Caco-2 (cell line): ENCODE measurements around the gene CNTNAP1. TPM values are rescaled to one million over a fixed set of nuclear protein-coding genes. Genes with fewer than 3 reads are reported as not detected.
A peak's percentile ranks its signal among the peaks of the same experiment; 100 is the strongest.

ENCODE experiments used
- BruUV-seq: library from RNA; stranded (reverse); fragments of 400-500 nt; replicated peaks from 2 replicates; lab custom pipeline; 2021; lab: Mats Ljungman, UMichigan
- CTCF ChIA-PET: fragments of 300-600 bp; sonication (Branson Sonifier 250); formaldehyde crosslinking; loops from one replicate; lab custom pipeline; 2022; ENCODE audit warnings: antibody characterized with exemption; lab: Charles Lee
- POLR2A ChIA-PET: fragments of 300-600 bp; sonication (Branson Sonifier 250); formaldehyde crosslinking; loops from one replicate; lab custom pipeline; 2022; ENCODE audit warnings: antibody characterized with exemption; lab: Charles Lee
- DNase-seq, 2 experiments: peaks; one replicate each; pipeline versions ENCODE4 v3.0.0 to v3.0.0-alpha.2; 2020 to 2022
- H3K27me3 ChIP-seq: replicated peaks from 2 replicates; pipeline ENCODE4 v1.6.0; 2011; ENCODE audit warnings: low read length; ENCODE audit not compliant: control insufficient read depth, insufficient read depth
- H3K36me3 ChIP-seq: 2 replicates; pipeline ENCODE4 v1.5.1; 2011; ENCODE audit warnings: low read length; ENCODE audit not compliant: control insufficient read depth, insufficient read depth
- H3K4me1 ChIP-seq: fragments of 250-450 bp; sonication (Bioruptor Pico); 2 replicates; pipeline ENCODE4 v1.5.1; 2020; ENCODE audit warnings: mild to moderate bottlenecking
- H3K4me3 ChIP-seq: 2 replicates; pipeline ENCODE4 v1.5.1; 2011; ENCODE audit warnings: low read depth, mild to moderate bottlenecking, control low read depth, low read length
- H3K9me3 ChIP-seq: fragments of 250-450 bp; sonication (Bioruptor Pico); 2 replicates; pipeline ENCODE4 v1.5.1; 2020; ENCODE audit warnings: mild to moderate bottlenecking, moderate library complexity
- H3K27ac Mint-ChIP-seq: one replicate; pipeline ENCODE4 v1.8.0; 2022; ENCODE audit warnings: mixed read lengths; ENCODE audit not compliant: unreplicated experiment
- H3K27me3 Mint-ChIP-seq: one replicate; pipeline ENCODE4 v1.8.0; 2022; ENCODE audit warnings: mixed read lengths; ENCODE audit not compliant: insufficient read depth, unreplicated experiment
- H3K36me3 Mint-ChIP-seq: one replicate; pipeline ENCODE4 v1.8.0; 2022; ENCODE audit warnings: mild to moderate bottlenecking, mixed read lengths; ENCODE audit not compliant: insufficient read depth, unreplicated experiment
- H3K4me1 Mint-ChIP-seq: one replicate; pipeline ENCODE4 v1.8.0; 2022; ENCODE audit warnings: low read depth, mixed read lengths; ENCODE audit not compliant: unreplicated experiment
- H3K4me3 Mint-ChIP-seq: one replicate; pipeline ENCODE4 v1.8.0; 2022; ENCODE audit warnings: mild to moderate bottlenecking, moderate library complexity, mixed read lengths; ENCODE audit not compliant: unreplicated experiment
- H3K9me3 Mint-ChIP-seq: one replicate; pipeline ENCODE4 v1.8.0; 2022; ENCODE audit warnings: mixed read lengths; ENCODE audit not compliant: unreplicated experiment
- intact Hi-C: fragments of 100-400 bp; cut with micrococcal nuclease; formaldehyde crosslinking; loops from one replicate; pipeline ENCODE4 v1.10.0; 2022; ENCODE audit not compliant: unreplicated experiment
- total RNA-seq: library from RNA; stranded (reverse); gene quantifications from 2 replicates; pipeline ENCODE4 v1.2.3, GENCODE V29; 2022
- TF ChIP-seq, protein P1 (sequence below), 2 experiments: fragments of 200-600 bp in 1 of 2; IDR thresholded peaks; 1 replicate in 1 of 2; 2 replicates in 1 of 2; pipeline versions ENCODE4 v1.5.1 to v1.8.0; 2011 to 2022; ENCODE audit warnings: antibody characterized with exemption in 1 of 2, control low read depth in 1 of 2, inconsistent platforms in 1 of 2, low read depth in 1 of 2, low read length in 1 of 2, mild to moderate bottlenecking in 1 of 2, moderate library complexity in 1 of 2; ENCODE audit not compliant: insufficient read depth in 1 of 2, severe bottlenecking in 1 of 2, unreplicated experiment in 1 of 2

Gene CNTNAP1
- total RNA-seq, 1 experiment from 2014 or later: 7.2 TPM

DNA sequence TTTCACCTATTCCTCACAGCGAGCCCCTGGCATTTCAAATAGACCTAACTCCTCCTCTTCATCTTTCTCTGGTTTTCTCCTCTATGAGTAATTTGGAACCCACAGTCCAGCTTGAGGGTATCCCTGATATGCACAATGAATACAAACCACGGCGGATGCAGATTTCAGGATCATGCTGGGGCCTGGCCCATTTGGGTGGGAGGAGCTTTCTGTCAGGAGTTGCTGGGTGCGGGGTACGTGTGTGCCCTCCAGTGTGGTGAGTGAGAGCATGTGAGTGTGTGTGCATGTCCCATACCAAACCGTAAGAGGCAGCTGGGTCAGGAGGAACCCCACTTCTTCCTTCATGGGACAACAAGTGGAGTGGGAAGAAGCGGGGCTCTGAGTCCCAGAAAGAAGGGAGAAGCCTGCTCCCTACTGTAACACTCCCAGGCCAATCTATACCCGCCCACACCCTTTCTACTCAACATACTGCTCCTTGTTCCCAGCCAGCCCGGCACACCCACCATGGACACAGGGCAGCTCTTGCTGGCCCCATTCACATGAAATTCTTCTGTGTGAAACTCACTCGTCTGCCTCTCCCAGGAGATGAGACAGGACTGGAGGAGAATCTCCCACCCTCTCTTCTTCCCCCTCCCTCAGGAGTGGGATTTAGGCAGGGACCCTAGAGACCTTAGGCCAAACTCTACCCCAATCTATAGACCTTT, 18.4 kb downstream of the CNTNAP1 start:
- no peaks in the 10 kb centered on the region for H3K4me1 ChIP-seq
- H3K27me3 ChIP-seq: no peaks in the 10 kb centered on the region
- H3K27ac Mint-ChIP-seq: no peak overlapping the region
- intact Hi-C loops: no loop called here
- CTCF ChIA-PET: no interaction called here
- TF ChIP-seq, protein P1, sequence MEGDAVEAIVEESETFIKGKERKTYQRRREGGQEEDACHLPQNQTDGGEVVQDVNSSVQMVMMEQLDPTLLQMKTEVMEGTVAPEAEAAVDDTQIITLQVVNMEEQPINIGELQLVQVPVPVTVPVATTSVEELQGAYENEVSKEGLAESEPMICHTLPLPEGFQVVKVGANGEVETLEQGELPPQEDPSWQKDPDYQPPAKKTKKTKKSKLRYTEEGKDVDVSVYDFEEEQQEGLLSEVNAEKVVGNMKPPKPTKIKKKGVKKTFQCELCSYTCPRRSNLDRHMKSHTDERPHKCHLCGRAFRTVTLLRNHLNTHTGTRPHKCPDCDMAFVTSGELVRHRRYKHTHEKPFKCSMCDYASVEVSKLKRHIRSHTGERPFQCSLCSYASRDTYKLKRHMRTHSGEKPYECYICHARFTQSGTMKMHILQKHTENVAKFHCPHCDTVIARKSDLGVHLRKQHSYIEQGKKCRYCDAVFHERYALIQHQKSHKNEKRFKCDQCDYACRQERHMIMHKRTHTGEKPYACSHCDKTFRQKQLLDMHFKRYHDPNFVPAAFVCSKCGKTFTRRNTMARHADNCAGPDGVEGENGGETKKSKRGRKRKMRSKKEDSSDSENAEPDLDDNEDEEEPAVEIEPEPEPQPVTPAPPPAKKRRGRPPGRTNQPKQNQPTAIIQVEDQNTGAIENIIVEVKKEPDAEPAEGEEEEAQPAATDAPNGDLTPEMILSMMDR (IDR thresholded peaks at IDR 0.05; ENCODE audit: insufficient read depth in 1 of 2, low read depth in 1 of 2, low read length in 1 of 2, severe bottlenecking in 1 of 2, unreplicated experiment in 1 of 2): no peak
- TSS peak; percentile 20 for BruUV-seq
- POLR2A ChIA-PET: interaction anchor here (0.5 kb wide), 1 partner anchor 123 kb away, joined by 3 read pairs; the partner anchor contains the start of gene PSMC3IP
- no peak overlapping the region for H3K4me3 ChIP-seq
- DNase-seq: no peak
- no peaks in the 10 kb centered on the region for H3K27me3 Mint-ChIP-seq
- no peaks in the 10 kb centered on the region for H3K9me3 Mint-ChIP-seq
- H3K4me1 Mint-ChIP-seq: no peaks in the 10 kb centered on the region
- H3K36me3 ChIP-seq: peaks cover 1% of the 10 kb centered on the region
- no peaks in the 10 kb centered on the region for H3K9me3 ChIP-seq
- no peak overlapping the region for H3K4me3 Mint-ChIP-seq
- H3K36me3 Mint-ChIP-seq: no peaks in the 10 kb centered on the region

DNA sequence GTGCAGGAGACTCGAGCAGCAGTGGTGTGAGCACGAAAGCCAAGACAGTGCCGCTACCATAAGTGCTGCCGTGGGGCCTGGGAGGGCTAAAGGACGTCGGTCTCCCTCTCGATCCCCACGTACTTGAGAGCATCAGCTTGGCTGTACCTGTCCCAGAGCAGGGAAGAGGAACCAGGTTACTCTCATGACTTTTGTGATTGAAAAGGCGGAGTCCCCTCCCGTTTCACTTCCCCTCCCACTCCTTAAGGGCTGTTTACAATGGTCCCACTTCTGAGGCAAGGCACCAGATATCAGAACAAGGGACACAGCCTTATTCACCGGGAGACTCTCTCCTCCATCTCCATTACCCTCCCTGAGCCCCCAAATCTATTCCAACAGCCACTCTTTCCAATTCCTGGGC, 20.1 kb downstream of the CNTNAP1 start:
- Histone ChIP-seq H3K4me3 (no peak overlapping the region), H3K9me3 (no peaks in the 10 kb centered on the region), H3K27me3 (no peaks in the 10 kb centered on the region), H3K4me1 (no peaks in the 10 kb centered on the region), H3K36me3 (peaks cover 1% of the 10 kb centered on the region)
- intact Hi-C loops: no loop called here
- Mint-ChIP-seq H3K27me3 (no peaks in the 10 kb centered on the region), H3K27ac (no peak overlapping the region), H3K9me3 (no peaks in the 10 kb centered on the region), H3K4me3 (no peak overlapping the region), H3K36me3 (peaks cover under 1% of the 10 kb centered on the region), H3K4me1 (no peaks in the 10 kb centered on the region)
- no peak for DNase-seq
- TF ChIP-seq, protein P1 (IDR thresholded peaks at IDR 0.05; ENCODE audit: insufficient read depth in 1 of 2, low read depth in 1 of 2, low read length in 1 of 2, severe bottlenecking in 1 of 2, unreplicated experiment in 1 of 2): no peak
- CTCF ChIA-PET: interaction anchor here (1.0 kb wide), 1 partner anchor 124 kb away, joined by 3 read pairs; no protein-coding TSS in a partner anchor
- POLR2A ChIA-PET: no interaction called here
- no TSS peak for BruUV-seq

DNA sequence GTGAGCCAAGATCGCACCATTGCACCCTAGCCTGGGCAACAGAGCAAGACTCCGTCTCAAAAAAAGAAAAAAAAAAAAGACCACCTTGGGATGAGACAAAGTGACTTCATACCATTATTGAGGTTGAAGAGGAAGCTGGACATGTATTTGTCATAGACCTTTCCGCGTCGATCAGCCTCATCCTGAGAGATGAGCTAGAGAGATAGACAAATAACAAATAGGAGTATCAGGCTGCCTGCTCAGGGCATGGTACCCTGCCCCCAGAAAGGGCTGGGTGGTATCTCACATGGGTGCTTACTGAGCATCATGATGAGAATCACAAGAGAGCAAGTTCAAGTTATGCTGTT, 22.1 kb downstream of the CNTNAP1 start:
- no TSS peak for BruUV-seq

More for the DNA sequence above, 22.1 kb downstream of the CNTNAP1 start:
- intact Hi-C loops: no loop called here
- CTCF ChIA-PET: no interaction called here
- Mint-ChIP-seq H3K4me1 (no peaks in the 10 kb centered on the region), H3K27ac (no peak overlapping the region), H3K27me3 (no peaks in the 10 kb centered on the region), H3K4me3 (no peak overlapping the region), H3K36me3 (peaks cover 9% of the 10 kb centered on the region), H3K9me3 (no peaks in the 10 kb centered on the region)
- no peak for DNase-seq
- Histone ChIP-seq H3K9me3 (no peaks in the 10 kb centered on the region), H3K36me3 (peaks cover 1% of the 10 kb centered on the region), H3K27me3 (no peaks in the 10 kb centered on the region), H3K4me1 (no peaks in the 10 kb centered on the region), H3K4me3 (no peak overlapping the region)
- TF ChIP-seq, protein P1 (IDR thresholded peaks at IDR 0.05; ENCODE audit: insufficient read depth in 1 of 2, low read depth in 1 of 2, low read length in 1 of 2, severe bottlenecking in 1 of 2, unreplicated experiment in 1 of 2): no peak
- POLR2A ChIA-PET: no interaction called here
